GM12878 (cell line): ENCODE measurements around the gene PROX2. TPM values are rescaled to one million over a fixed set of nuclear protein-coding genes. Genes with fewer than 3 reads are reported as not detected.

ENCODE experiments used
- ATAC-seq: fragments of 200-7000 bp; cut with Tn5 transposase; 3 replicates; pipeline ENCODE4 v1.9.1; 2020; ENCODE audit warnings: mild to moderate bottlenecking, moderate library complexity
- BruUV-seq: library from RNA; stranded (reverse); fragments of 400-500 nt; replicated peaks from 2 replicates; lab custom pipeline; 2021; lab: Mats Ljungman, UMichigan
- CTCF ChIA-PET: fragments of 300-600 bp; sonication (Branson Sonifier 250); formaldehyde crosslinking; extraction: SDS; loops from one replicate; lab custom pipeline; 2021; ENCODE audit warnings: inconsistent platforms; lab: Yijun Ruan, JAX
- POLR2A ChIA-PET: fragments of 350-600 bp; formaldehyde crosslinking; extraction: SDS; loops from one replicate; lab custom pipeline; 2021; ENCODE audit warnings: inconsistent platforms; lab: Charles Lee
- RAD21 ChIA-PET: fragments of 300-600 bp; sonication (Branson Sonifier 250); formaldehyde crosslinking; loops from one replicate; lab custom pipeline; 2023; ENCODE audit warnings: antibody characterized with exemption; ENCODE audit not compliant: unreplicated experiment; lab: Charles Lee
- SMC1A ChIA-PET: fragments of 300-600 bp; sonication (Branson Sonifier 250); formaldehyde crosslinking; loops from one replicate; lab custom pipeline; 2023; ENCODE audit not compliant: unreplicated experiment, uncharacterized antibody; lab: Charles Lee
- DNase-seq: peaks from one replicate; pipeline ENCODE4 v3.0.0-alpha.2; 2011; ENCODE audit warnings: low read depth, low spot score
- FAIRE-seq: peaks from 3 replicates; lab custom pipeline; 2011; peaks lifted over from hg19 to GRCh38; lab: Jason Lieb, UNC
- H2AFZ ChIP-seq: 2 replicates; pipeline ENCODE4 v1.6.0; 2011; ENCODE audit warnings: low read depth, low read length, control low read depth; ENCODE audit not compliant: control insufficient read depth
- H3K27ac ChIP-seq: 2 replicates; pipeline ENCODE4 v1.5.1; 2011; ENCODE audit warnings: control low read depth; ENCODE audit not compliant: control insufficient read depth, insufficient read depth
- H3K27me3 ChIP-seq, 2 experiments: replicated peaks in 1 of 2; 2 replicates each; pipeline versions ENCODE4 v1.6.0 to v1.6.1; 2011; ENCODE audit warnings: low read length in 1 of 2; ENCODE audit not compliant: control insufficient read depth in 2 of 2, insufficient read depth in 2 of 2
- H3K36me3 ChIP-seq, 2 experiments: 2 replicates each; pipeline ENCODE4 v1.5.1; 2011; ENCODE audit warnings: low read length in 1 of 2; ENCODE audit not compliant: control insufficient read depth in 2 of 2, insufficient read depth in 2 of 2
- H3K4me1 ChIP-seq: 2 replicates; pipeline ENCODE4 v1.6.1; 2011; ENCODE audit warnings: mild to moderate bottlenecking, low read length, moderate library complexity, mixed read lengths; ENCODE audit not compliant: control insufficient read depth, insufficient read depth
- H3K4me2 ChIP-seq: 2 replicates; pipeline ENCODE4 v1.6.0; 2011; ENCODE audit warnings: control low read depth; ENCODE audit not compliant: control insufficient read depth, insufficient read depth
- H3K4me3 ChIP-seq: fragments of 200-600 bp; sonication (generic); 2 replicates; pipeline ENCODE4 v1.5.1; 2016
- H3K79me2 ChIP-seq: 2 replicates; pipeline ENCODE4 v1.6.0; 2011; ENCODE audit warnings: low read length; ENCODE audit not compliant: control insufficient read depth, insufficient read depth
- H3K9ac ChIP-seq: 2 replicates; pipeline ENCODE4 v1.8.0; 2011; ENCODE audit warnings: low read length, control low read depth, mixed read lengths; ENCODE audit not compliant: control insufficient read depth, insufficient read depth
- H3K9me3 ChIP-seq: replicated peaks from 3 replicates; pipeline ENCODE4 v1.5.1; 2011; ENCODE audit warnings: mild to moderate bottlenecking, low read length; ENCODE audit not compliant: control insufficient read depth, insufficient read depth
- H4K20me1 ChIP-seq: 2 replicates; pipeline ENCODE4 v1.6.0; 2011; ENCODE audit not compliant: control insufficient read depth, insufficient read depth
- GABPA ChIP-seq: IDR thresholded peaks from 2 replicates; pipeline ENCODE4 v1.6.1; 2014; ENCODE audit warnings: antibody characterized with exemption, low read depth, mild to moderate bottlenecking, inconsistent platforms
- HDAC6 ChIP-seq: fragments of 200-600 bp; sonication (generic); IDR thresholded peaks from one replicate; pipeline ENCODE4 v1.8.0; 2017; ENCODE audit warnings: antibody characterized with exemption; ENCODE audit not compliant: unreplicated experiment
- MEF2B ChIP-seq: fragments of 450-650 bp; IDR thresholded peaks from 2 replicates; pipeline ENCODE4 v1.6.1; 2018; ENCODE audit warnings: mild to moderate bottlenecking, moderate library complexity; ENCODE audit not compliant: partially characterized antibody, poor library complexity, severe bottlenecking
- MXI1 ChIP-seq: fragments of 150-350 bp; IDR thresholded peaks from 2 replicates; pipeline ENCODE4 v1.6.1; 2011; ENCODE audit warnings: low read depth, mild to moderate bottlenecking, inconsistent platforms, low read length, improper control_type of control experiment
- TBL1XR1 ChIP-seq: IDR thresholded peaks from 2 replicates; pipeline ENCODE4 v1.6.1; 2012; ENCODE audit warnings: low read depth, low read length, improper control_type of control experiment
- WGBS: methylation state at CpG from one replicate; pipeline ENCODE4 v1.1.6; 2016; ENCODE audit warnings: low lambda C conversion rate; ENCODE audit not compliant: insufficient replicate concordance, insufficient coverage; ENCODE audit errors: missing lambda C conversion rate; 5-methylcytosine and 5-hydroxymethylcytosine counted together
- in situ Hi-C: fragments of 300-500 bp; cut with MboI; formaldehyde crosslinking; loops from 9 replicates; pipeline ENCODE4 v1.14.3; 2018; ENCODE audit warnings: mixed read lengths
- intact Hi-C: fragments of 100-400 bp; cut with micrococcal nuclease; formaldehyde crosslinking; loops from one replicate; pipeline ENCODE4 v1.14.2; 2022; ENCODE audit not compliant: unreplicated experiment
- polyA plus RNA-seq, 11 experiments: library from polyadenylated mRNA; depleted of rRNA in 4 of 11; unstranded in 6 of 11; stranded (reverse) in 5 of 11; fragments of >200 nt; fragmentation: Nextera tagmentation in 4 of 11; fragmentation: Illumina TruSeq in 1 of 11; extraction: Ambion mirVana in 4 of 11; extraction: Trizol in 1 of 11; gene quantifications; 1 replicate in 1 of 11; 2 replicates in 10 of 11; pipeline versions ENCODE4 v1.2.1 to v1.2.3, GENCODE V29; 2011 to 2016; ENCODE audit warnings: inconsistent platforms in 2 of 11, missing spikeins in 2 of 11, low read depth in 1 of 11
- total RNA-seq, 4 experiments: library from RNA; depleted of rRNA in 3 of 4; stranded (reverse); fragments of >200 nt in 3 of 4; fragmentation: Illumina TruSeq in 1 of 4; extraction: Trizol in 1 of 4; gene quantifications; 2 replicates each; pipeline versions ENCODE4 v1.2.1 to v1.2.3, GENCODE V29; 2013 to 2021
- TF ChIP-seq, protein P1 (sequence below): fragments of 450-650 bp; IDR thresholded peaks from 2 replicates; pipeline ENCODE4 v1.6.1; 2017; ENCODE audit warnings: mild to moderate bottlenecking, moderate library complexity
- TF ChIP-seq, protein P2 (sequence below): fragments of 450-650 bp; IDR thresholded peaks from 2 replicates; pipeline ENCODE4 v1.6.1; 2016; ENCODE audit warnings: mild to moderate bottlenecking

PROX2 gene
- total and polyA plus RNA-seq, 10 of the 15 experiments (the other 5 are each of a cell fraction or from before 2014, with no cell fraction given) = 0.04 to 0.42 (median 0.19) TPM

DNA sequence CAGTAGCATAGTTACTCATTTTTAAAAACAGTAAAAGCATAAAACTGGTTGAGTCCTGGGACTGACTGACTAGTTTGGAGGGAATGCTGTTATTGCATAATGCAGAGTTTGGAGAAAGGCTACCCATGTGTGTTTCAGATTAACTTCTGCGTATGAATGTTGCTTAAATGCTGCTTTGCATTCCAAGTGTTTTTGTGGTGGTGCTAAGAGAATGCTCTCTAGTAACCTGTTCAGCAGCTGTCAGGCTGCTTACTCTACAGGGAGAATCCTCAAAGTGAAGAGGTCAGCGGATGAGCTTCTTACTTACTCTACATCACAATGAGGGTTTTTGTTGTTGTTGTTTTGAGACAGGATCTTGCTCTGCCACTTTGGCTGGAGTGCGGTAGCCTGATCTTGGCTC, 10.1 kb upstream of the PROX2 start:
- no peak overlapping the region for H3K27ac ChIP-seq
- no peak overlapping the region; the same call in 1 of the 2 replicates for H3K4me3 ChIP-seq
- no peaks in the 10 kb centered on the region; the same call in none of the 2 replicates for H4K20me1 ChIP-seq
- ChIA-PET RAD21 (interaction anchor here (1.2 kb wide), 1 partner anchor 19 kb away, joined by 3 read pairs; no protein-coding TSS in a partner anchor), CTCF (interaction anchor here (0.9 to 20.7 kb wide), 2 partner anchors 19 to 27 kb away, joined by 3 to 289 read pairs; no protein-coding TSS in a partner anchor), POLR2A (interaction anchor here (1.5 kb wide), 1 partner anchor 8 kb away, joined by 5 read pairs; no protein-coding TSS in a partner anchor), SMC1A (interaction anchor here (0.5 to 1.5 kb wide), 2 partner anchors 9 to 493 kb away, joined by 6 read pairs; partner anchors contain the start of gene PROX2)
- intact Hi-C loops (no loop called here), in situ Hi-C loops (no loop called here)
- H3K4me2 ChIP-seq = peak overlapping the region; percentile 22
- FAIRE-seq (no peak), ATAC-seq (no peak), DNase-seq (no peak)
- WGBS = 100% methylated on average over 3 of the region's 3 CpGs
- peaks cover 6% of the 10 kb centered on the region for H3K4me1 ChIP-seq
- H3K36me3 ChIP-seq = peaks cover 0 to 21% of the 10 kb centered on the region in 2 experiments; a peak in 3 of 4 replicates
- H3K27me3 ChIP-seq = no peaks in the 10 kb centered on the region
- no peaks in the 10 kb centered on the region for H3K9me3 ChIP-seq
- H3K79me2 ChIP-seq = peaks cover 63% of the 10 kb centered on the region
- no TSS peak for BruUV-seq
- no peak overlapping the region for H2AFZ ChIP-seq
- no peak overlapping the region for H3K9ac ChIP-seq
- TF ChIP-seq HDAC6 = no peak
- no peak for TF ChIP-seq GABPA
- TF ChIP-seq, all 136 proteins: peak for 0

DNA sequence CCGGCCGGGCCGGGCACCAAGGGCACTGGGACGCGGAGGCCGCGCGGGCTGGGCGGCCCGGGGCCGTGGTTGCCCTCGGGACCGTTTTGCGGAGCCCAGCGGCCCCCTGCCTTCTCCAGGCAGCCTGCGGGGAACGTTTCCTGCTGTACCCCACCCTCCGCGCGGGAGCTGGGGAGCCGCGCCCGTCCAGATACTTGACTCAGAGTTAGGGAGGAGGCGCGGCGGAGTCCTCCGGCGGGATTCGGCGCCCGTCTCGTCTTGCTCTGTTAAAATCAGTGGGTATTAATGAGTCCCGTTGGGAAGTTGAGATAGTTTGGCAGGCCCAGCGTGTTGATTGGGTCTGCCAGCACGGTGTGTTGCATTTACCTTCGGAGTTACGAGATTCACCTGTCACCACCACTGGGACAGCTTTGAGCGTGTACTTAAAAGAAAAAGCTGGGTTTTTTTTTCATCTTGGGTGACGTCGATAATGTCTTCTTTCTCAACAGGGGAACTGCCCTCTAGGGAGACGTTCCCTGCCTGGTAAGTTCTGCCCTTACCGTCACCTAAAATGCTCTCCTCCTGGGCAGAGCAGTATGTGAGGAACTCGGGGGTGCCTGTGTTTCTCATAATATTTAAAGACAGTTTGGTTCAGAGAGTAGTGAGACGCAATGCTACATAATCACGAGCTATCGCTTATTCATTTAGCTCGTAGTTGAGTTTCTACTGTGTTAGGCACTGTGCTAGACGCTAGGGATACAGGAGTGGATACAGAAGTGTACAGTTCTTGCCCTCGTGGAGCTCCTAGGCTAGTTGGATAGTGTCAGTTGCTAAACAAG, 6.4 kb upstream of the PROX2 start:
- H3K36me3 ChIP-seq = peaks cover 0 to 11% of the 10 kb centered on the region in 2 experiments; a peak in 1 of 4 replicates
- intact Hi-C loops = no loop called here
- peaks cover 54% of the 10 kb centered on the region for H3K79me2 ChIP-seq
- H3K27ac ChIP-seq = peak overlapping the region; percentile 81
- peak overlapping the region; percentile 90 for H3K4me3 ChIP-seq
- BruUV-seq = no TSS peak
- H3K9ac ChIP-seq = peak overlapping the region; percentile 86
- H2AFZ ChIP-seq = peak overlapping the region; percentile 98
- H3K27me3 ChIP-seq = no peaks in the 10 kb centered on the region
- RAD21 ChIA-PET = interaction anchor here (0.6 to 3.2 kb wide), 9 partner anchors 11 to 259 kb away, joined by 3 to 20 read pairs (median 5); partner anchors contain the start of gene ACYP1
- CTCF ChIA-PET = interaction anchor here (0.6 to 20.7 kb wide), 11 partner anchors 11 to 422 kb away, joined by 3 to 289 read pairs (median 3); no protein-coding TSS in a partner anchor
- SMC1A ChIA-PET = interaction anchor here (1.0 to 2.6 kb wide), 7 partner anchors 9 to 43 kb away, joined by 4 to 22 read pairs (median 8); no protein-coding TSS in a partner anchor
- DNase-seq (no peak), FAIRE-seq (no peak), ATAC-seq (peak; percentile 70)
- H3K4me2 ChIP-seq = peak overlapping the region; percentile 68
- peaks cover 8% of the 10 kb centered on the region for H3K4me1 ChIP-seq
- no peaks in the 10 kb centered on the region for H3K9me3 ChIP-seq
- in situ Hi-C loops = no loop called here
- under 1% methylated on average over 49 of the region's 49 CpGs for WGBS
- no peaks in the 10 kb centered on the region; the same call in none of the 2 replicates for H4K20me1 ChIP-seq
- POLR2A ChIA-PET = interaction anchor here (0.5 to 2.7 kb wide), 4 partner anchors 11 to 43 kb away, joined by 3 to 11 read pairs (median 5); no protein-coding TSS in a partner anchor
- peak; percentile 16 for TF ChIP-seq MEF2B
- 0 out of 2 replicates have a peak, but pooled peaks have one; percentile 13 for TF ChIP-seq TBL1XR1
- TF ChIP-seq, protein P1, sequence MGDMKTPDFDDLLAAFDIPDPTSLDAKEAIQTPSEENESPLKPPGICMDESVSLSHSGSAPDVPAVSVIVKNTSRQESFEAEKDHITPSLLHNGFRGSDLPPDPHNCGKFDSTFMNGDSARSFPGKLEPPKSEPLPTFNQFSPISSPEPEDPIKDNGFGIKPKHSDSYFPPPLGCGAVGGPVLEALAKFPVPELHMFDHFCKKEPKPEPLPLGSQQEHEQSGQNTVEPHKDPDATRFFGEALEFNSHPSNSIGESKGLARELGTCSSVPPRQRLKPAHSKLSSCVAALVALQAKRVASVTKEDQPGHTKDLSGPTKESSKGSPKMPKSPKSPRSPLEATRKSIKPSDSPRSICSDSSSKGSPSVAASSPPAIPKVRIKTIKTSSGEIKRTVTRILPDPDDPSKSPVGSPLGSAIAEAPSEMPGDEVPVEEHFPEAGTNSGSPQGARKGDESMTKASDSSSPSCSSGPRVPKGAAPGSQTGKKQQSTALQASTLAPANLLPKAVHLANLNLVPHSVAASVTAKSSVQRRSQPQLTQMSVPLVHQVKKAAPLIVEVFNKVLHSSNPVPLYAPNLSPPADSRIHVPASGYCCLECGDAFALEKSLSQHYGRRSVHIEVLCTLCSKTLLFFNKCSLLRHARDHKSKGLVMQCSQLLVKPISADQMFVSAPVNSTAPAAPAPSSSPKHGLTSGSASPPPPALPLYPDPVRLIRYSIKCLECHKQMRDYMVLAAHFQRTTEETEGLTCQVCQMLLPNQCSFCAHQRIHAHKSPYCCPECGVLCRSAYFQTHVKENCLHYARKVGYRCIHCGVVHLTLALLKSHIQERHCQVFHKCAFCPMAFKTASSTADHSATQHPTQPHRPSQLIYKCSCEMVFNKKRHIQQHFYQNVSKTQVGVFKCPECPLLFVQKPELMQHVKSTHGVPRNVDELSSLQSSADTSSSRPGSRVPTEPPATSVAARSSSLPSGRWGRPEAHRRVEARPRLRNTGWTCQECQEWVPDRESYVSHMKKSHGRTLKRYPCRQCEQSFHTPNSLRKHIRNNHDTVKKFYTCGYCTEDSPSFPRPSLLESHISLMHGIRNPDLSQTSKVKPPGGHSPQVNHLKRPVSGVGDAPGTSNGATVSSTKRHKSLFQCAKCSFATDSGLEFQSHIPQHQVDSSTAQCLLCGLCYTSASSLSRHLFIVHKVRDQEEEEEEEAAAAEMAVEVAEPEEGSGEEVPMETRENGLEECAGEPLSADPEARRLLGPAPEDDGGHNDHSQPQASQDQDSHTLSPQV = 0 out of 2 replicates have a peak, but pooled peaks have one; percentile 33
- TF ChIP-seq, protein P2, sequence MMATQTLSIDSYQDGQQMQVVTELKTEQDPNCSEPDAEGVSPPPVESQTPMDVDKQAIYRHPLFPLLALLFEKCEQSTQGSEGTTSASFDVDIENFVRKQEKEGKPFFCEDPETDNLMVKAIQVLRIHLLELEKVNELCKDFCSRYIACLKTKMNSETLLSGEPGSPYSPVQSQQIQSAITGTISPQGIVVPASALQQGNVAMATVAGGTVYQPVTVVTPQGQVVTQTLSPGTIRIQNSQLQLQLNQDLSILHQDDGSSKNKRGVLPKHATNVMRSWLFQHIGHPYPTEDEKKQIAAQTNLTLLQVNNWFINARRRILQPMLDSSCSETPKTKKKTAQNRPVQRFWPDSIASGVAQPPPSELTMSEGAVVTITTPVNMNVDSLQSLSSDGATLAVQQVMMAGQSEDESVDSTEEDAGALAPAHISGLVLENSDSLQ = no peak
- 0 out of 2 replicates have a peak, but pooled peaks have one; percentile 7 for TF ChIP-seq MXI1
